Trophoblast cell (in vitro differentiated cells and primary cell): ENCODE data around the gene CST2.
A peak's percentile ranks its signal among the peaks of the same experiment; 100 is the strongest.

Source experiments
- DNase-seq, 2 donors: peaks; one replicate each; pipeline ENCODE4 v3.0.0-alpha.2; 2016
- H2AFZ ChIP-seq: 2 replicates; pipeline ENCODE4 v1.6.1; 2013; ENCODE audit warnings: low read length, moderate library complexity, mild to moderate bottlenecking; ENCODE audit not compliant: insufficient read depth, poor library complexity
- H2AK5ac ChIP-seq: 2 replicates; pipeline ENCODE4 v1.6.1; 2013; ENCODE audit warnings: mild to moderate bottlenecking, low read length
- H2BK120ac ChIP-seq: 2 replicates; pipeline ENCODE4 v1.6.1; 2013; ENCODE audit warnings: low read length, mild to moderate bottlenecking, moderate library complexity; ENCODE audit not compliant: insufficient read depth, poor library complexity
- H2BK12ac ChIP-seq: 2 replicates; pipeline ENCODE4 v1.6.1; 2013; ENCODE audit warnings: mild to moderate bottlenecking, low read length, moderate library complexity
- H2BK5ac ChIP-seq: 2 replicates; pipeline ENCODE4 v1.6.1; 2013; ENCODE audit warnings: low read length, low read depth, moderate library complexity, mild to moderate bottlenecking; ENCODE audit not compliant: poor library complexity
- H3K14ac ChIP-seq: 2 replicates; pipeline ENCODE4 v1.6.1; 2013; ENCODE audit warnings: mild to moderate bottlenecking, low read length
- H3K18ac ChIP-seq: 2 replicates; pipeline ENCODE4 v1.6.1; 2013; ENCODE audit warnings: mild to moderate bottlenecking, low read length
- H3K23ac ChIP-seq: 2 replicates; pipeline ENCODE4 v1.6.1; 2013; ENCODE audit warnings: low read length
- H3K27ac ChIP-seq: 2 replicates; pipeline ENCODE4 v1.5.1; 2013; ENCODE audit warnings: low read depth, mild to moderate bottlenecking, inconsistent platforms, low read length, moderate library complexity
- H3K27me3 ChIP-seq: 2 replicates; pipeline ENCODE4 v1.6.1; 2013; ENCODE audit warnings: inconsistent platforms, mild to moderate bottlenecking, low read length, moderate library complexity; ENCODE audit not compliant: insufficient read depth
- H3K36me3 ChIP-seq, 2 experiments: 1 replicate in 1 of 2; 2 replicates in 1 of 2; pipeline ENCODE4 v1.6.1; 2013; ENCODE audit warnings: low read length in 2 of 2, mild to moderate bottlenecking in 2 of 2, moderate library complexity in 1 of 2; ENCODE audit not compliant: insufficient read depth in 2 of 2, control insufficient read depth in 1 of 2
- H3K4ac ChIP-seq: 2 replicates; pipeline ENCODE4 v1.6.1; 2013; ENCODE audit warnings: low read depth, mild to moderate bottlenecking, low read length, moderate library complexity
- H3K4me1 ChIP-seq, 2 experiments: 1 replicate in 1 of 2; 2 replicates in 1 of 2; pipeline ENCODE4 v1.6.1; 2013; ENCODE audit warnings: low read length in 2 of 2, mild to moderate bottlenecking in 2 of 2, moderate library complexity in 1 of 2; ENCODE audit not compliant: insufficient read depth in 2 of 2, control insufficient read depth in 1 of 2
- H3K4me2 ChIP-seq: 2 replicates; pipeline ENCODE4 v1.6.1; 2013; ENCODE audit warnings: inconsistent platforms, mild to moderate bottlenecking, low read length, moderate library complexity
- H3K4me3 ChIP-seq: 2 replicates; pipeline ENCODE4 v1.5.1; 2013; ENCODE audit warnings: mild to moderate bottlenecking, low read depth, low read length, inconsistent platforms
- H3K79me1 ChIP-seq: one replicate; pipeline ENCODE4 v1.6.1; 2013; ENCODE audit warnings: low read length
- H3K79me2 ChIP-seq: 2 replicates; pipeline ENCODE4 v1.6.1; 2013; ENCODE audit warnings: low read length, mild to moderate bottlenecking; ENCODE audit not compliant: control insufficient read depth, insufficient read depth, poor library complexity
- H3K9ac ChIP-seq: 2 replicates; pipeline ENCODE4 v1.6.1; 2013; ENCODE audit warnings: mild to moderate bottlenecking, low read length
- H3K9me3 ChIP-seq: 2 replicates; pipeline ENCODE4 v1.6.1; 2013; ENCODE audit warnings: low read depth, mild to moderate bottlenecking, control low read depth, inconsistent platforms, low read length; ENCODE audit not compliant: insufficient read depth
- H4K12ac ChIP-seq: 2 replicates; pipeline ENCODE4 v1.6.1; 2013; ENCODE audit warnings: low read depth, mild to moderate bottlenecking, low read length, moderate library complexity
- H4K8ac ChIP-seq: 2 replicates; pipeline ENCODE4 v1.6.1; 2013; ENCODE audit warnings: low read depth, mild to moderate bottlenecking, low read length, moderate library complexity
- H4K91ac ChIP-seq: one replicate; pipeline ENCODE4 v1.6.1; 2013; ENCODE audit warnings: low read depth, mild to moderate bottlenecking, low read length, moderate library complexity
- WGBS: extraction: QIAGEN DNeasy Blood & Tissue Kit; methylation state at CpG from one replicate; pipeline ENCODE4 v1.1.7; 2013; ENCODE audit warnings: missing lambda C conversion rate; ENCODE audit not compliant: insufficient read length, insufficient coverage; ENCODE audit errors: extremely low coverage; 5-methylcytosine and 5-hydroxymethylcytosine counted together

The CST2 gene

DNA sequence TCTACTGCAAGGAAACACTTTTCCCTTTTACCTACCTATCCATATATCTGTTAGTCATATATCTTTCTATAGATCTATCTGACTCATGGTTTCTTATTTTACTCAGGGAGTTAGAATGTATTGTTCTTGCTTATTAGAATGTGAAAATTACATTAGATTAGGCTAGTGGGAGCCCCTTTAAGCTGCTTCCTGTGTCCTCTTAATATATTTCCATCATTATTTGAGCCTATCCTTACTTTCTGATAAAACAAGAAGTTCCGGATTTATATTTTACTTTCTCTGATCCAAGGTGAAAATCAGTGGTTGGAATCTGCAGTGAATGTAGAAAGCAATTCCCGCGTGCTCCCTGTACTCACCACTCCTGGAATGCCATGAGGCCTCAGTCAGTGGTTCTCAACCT, 31.0 kb downstream of the CST2 start:
- no peak overlapping the region for H3K27ac ChIP-seq
- no peak overlapping the region for H3K4me2 ChIP-seq
- H4K91ac ChIP-seq, result no peak overlapping the region
- no peak overlapping the region for H3K14ac ChIP-seq
- no peak overlapping the region for H3K23ac ChIP-seq
- no peak overlapping the region for H2BK12ac ChIP-seq
- H3K18ac ChIP-seq, result no peak overlapping the region
- no peak overlapping the region for H3K4me3 ChIP-seq
- no peaks in the 10 kb centered on the region for H3K27me3 ChIP-seq
- H2BK120ac ChIP-seq, result no peak overlapping the region
- H4K12ac ChIP-seq, result no peak overlapping the region
- H3K4me1 ChIP-seq, result no peaks in the 10 kb centered on the region
- no peak overlapping the region for H4K8ac ChIP-seq
- H3K4ac ChIP-seq, result no peak overlapping the region
- no peak overlapping the region for H2AK5ac ChIP-seq
- no CpG with 5 or more reads among the region's 3 CpGs for WGBS
- no peaks in the 10 kb centered on the region for H3K79me1 ChIP-seq
- H3K9me3 ChIP-seq, result no peaks in the 10 kb centered on the region
- no peak overlapping the region for H3K9ac ChIP-seq
- no peaks in the 10 kb centered on the region for H3K79me2 ChIP-seq
- DNase-seq, result peak; percentile 5 to 31
- H2AFZ ChIP-seq, result no peak overlapping the region
- no peak overlapping the region for H2BK5ac ChIP-seq
- H3K36me3 ChIP-seq, result no peaks in the 10 kb centered on the region

DNA sequence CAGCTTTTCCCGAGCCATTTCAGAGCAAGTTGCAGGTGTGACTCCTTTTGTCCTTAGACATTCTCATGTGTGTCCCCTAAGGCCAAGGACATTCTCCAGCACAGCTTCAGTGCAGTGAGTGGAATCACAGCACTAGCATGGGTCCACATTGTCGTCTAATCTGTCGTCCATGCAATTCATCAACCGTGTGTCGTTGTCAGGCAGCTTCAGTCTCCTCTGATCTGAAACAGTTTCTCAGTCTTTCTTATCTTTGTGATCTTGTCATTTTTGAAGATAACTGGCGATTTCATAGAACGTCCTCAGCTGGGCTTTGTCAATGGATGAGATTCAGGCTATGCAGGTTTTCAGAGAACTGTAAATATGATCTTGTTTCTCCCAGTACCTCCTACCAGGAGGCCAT, 31.7 kb downstream of the CST2 start:
- no peak overlapping the region for H2AK5ac ChIP-seq
- H3K23ac ChIP-seq, result no peak overlapping the region
- no peak overlapping the region for H3K14ac ChIP-seq
- no peaks in the 10 kb centered on the region for H3K9me3 ChIP-seq
- no peaks in the 10 kb centered on the region for H3K79me1 ChIP-seq
- no peak overlapping the region for H4K8ac ChIP-seq
- peak in 1 of 2 donors; percentile 28 for DNase-seq
- no peak overlapping the region for H4K12ac ChIP-seq
- H2BK120ac ChIP-seq, result no peak overlapping the region
- H2BK12ac ChIP-seq, result no peak overlapping the region
- WGBS, result no CpG with 5 or more reads among the region's 7 CpGs
- H3K36me3 ChIP-seq, result no peaks in the 10 kb centered on the region
- no peak overlapping the region for H4K91ac ChIP-seq
- H3K4me2 ChIP-seq, result no peak overlapping the region
- H3K27ac ChIP-seq, result no peak overlapping the region
- H3K18ac ChIP-seq, result no peak overlapping the region
- H3K4me1 ChIP-seq, result no peaks in the 10 kb centered on the region
- no peaks in the 10 kb centered on the region for H3K79me2 ChIP-seq
- H2AFZ ChIP-seq, result no peak overlapping the region
- no peak overlapping the region for H2BK5ac ChIP-seq
- no peak overlapping the region for H3K4me3 ChIP-seq
- no peaks in the 10 kb centered on the region for H3K27me3 ChIP-seq
- no peak overlapping the region for H3K9ac ChIP-seq
- no peak overlapping the region for H3K4ac ChIP-seq

DNA sequence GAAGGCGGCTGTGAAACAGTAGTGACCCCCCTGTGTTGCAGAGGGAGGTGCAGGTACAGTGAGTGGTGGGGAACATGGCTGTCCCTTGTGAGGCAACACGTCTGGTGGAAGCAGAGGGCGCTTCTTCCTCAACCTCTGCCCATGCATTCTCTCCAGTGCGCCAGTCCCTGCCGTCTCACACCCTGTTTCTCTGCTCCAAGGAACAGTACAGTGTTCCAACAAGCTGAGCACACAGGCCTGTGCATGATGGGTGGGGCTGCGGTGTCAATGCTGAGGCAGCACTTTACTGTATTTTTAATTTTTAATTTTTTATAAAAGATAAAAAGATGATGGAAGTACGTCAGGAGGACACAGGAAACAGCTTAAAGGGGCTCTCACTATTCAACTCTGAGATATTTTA, 32.5 kb downstream of the CST2 start:
- H3K23ac ChIP-seq, result no peak overlapping the region
- H2BK120ac ChIP-seq, result no peak overlapping the region
- H3K27ac ChIP-seq, result no peak overlapping the region
- no peak overlapping the region for H3K4me2 ChIP-seq
- H4K12ac ChIP-seq, result no peak overlapping the region
- H4K8ac ChIP-seq, result no peak overlapping the region
- H3K18ac ChIP-seq, result no peak overlapping the region
- no peaks in the 10 kb centered on the region for H3K79me2 ChIP-seq
- no peak for DNase-seq
- no peak overlapping the region for H2AK5ac ChIP-seq
- no CpG with 5 or more reads among the region's 7 CpGs for WGBS
- no peak overlapping the region for H4K91ac ChIP-seq
- H2BK12ac ChIP-seq, result no peak overlapping the region
- H3K4me3 ChIP-seq, result no peak overlapping the region
- no peak overlapping the region for H2BK5ac ChIP-seq
- H3K79me1 ChIP-seq, result no peaks in the 10 kb centered on the region
- no peaks in the 10 kb centered on the region for H3K4me1 ChIP-seq
- H2AFZ ChIP-seq, result no peak overlapping the region
- no peaks in the 10 kb centered on the region for H3K9me3 ChIP-seq
- no peak overlapping the region for H3K4ac ChIP-seq
- H3K14ac ChIP-seq, result no peak overlapping the region
- no peaks in the 10 kb centered on the region for H3K27me3 ChIP-seq
- H3K9ac ChIP-seq, result no peak overlapping the region
- no peaks in the 10 kb centered on the region for H3K36me3 ChIP-seq

DNA sequence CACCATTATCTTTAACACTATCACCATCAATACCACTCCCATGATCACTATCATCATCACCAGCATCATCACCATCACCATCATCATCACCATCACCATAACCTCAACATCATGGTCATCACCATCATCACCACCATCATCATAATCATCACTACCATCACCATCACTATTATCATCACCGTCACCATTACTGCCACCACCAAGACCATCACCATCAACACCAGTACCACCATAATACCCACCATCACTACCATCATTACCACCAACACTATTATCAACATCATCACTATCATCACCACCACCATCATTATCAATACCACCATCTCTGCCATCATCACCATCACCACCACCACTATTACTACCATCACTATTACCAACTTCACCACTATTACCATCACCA, 43.1 kb downstream of the CST2 start:
- Histone ChIP-seq H2BK5ac (no peak overlapping the region), H3K4me3 (no peak overlapping the region), H3K79me2 (no peaks in the 10 kb centered on the region), H3K4me1 (no peaks in the 10 kb centered on the region), H2BK12ac (no peak overlapping the region), H2AFZ (no peak overlapping the region), H3K18ac (no peak overlapping the region), H3K9me3 (no peaks in the 10 kb centered on the region), H3K36me3 (no peaks in the 10 kb centered on the region), H3K9ac (no peak overlapping the region), H3K23ac (no peak overlapping the region), H3K79me1 (no peaks in the 10 kb centered on the region), H3K27ac (no peak overlapping the region), H4K91ac (no peak overlapping the region), H3K4ac (no peak overlapping the region), H4K12ac (no peak overlapping the region), H2BK120ac (no peak overlapping the region), H3K14ac (no peak overlapping the region), H4K8ac (no peak overlapping the region), H2AK5ac (no peak overlapping the region), H3K4me2 (no peak overlapping the region), H3K27me3 (no peaks in the 10 kb centered on the region)
- WGBS, result no CpG with 5 or more reads among the region's 1 CpG
- no peak for DNase-seq
